Subcutaneous adipose tissue (tissue), 4 donors: Measurements from ENCODE around the gene TENT4A. TPM values are rescaled to one million over a fixed set of nuclear protein-coding genes. Genes with fewer than 3 reads are reported as not detected.

Experiments used
- CTCF ChIP-seq: fragments of 450-650 bp; IDR thresholded peaks from one replicate; pipeline ENCODE4 v1.5.1; 2016; ENCODE audit warnings: low read depth, mild to moderate bottlenecking, control low read depth, antibody characterized with exemption, moderate library complexity
- total RNA-seq, 4 donors: library from RNA; depleted of rRNA; stranded (reverse); fragments of >200 nt; gene quantifications; one replicate each; pipeline ENCODE4 v1.1.0, GENCODE V29; 2016

The TENT4A gene
- total RNA-seq, 4 donors from 2014 or later: 25.3 to 44.6 (median 29.4) TPM

GRCh38 chr5:6748142-6748541 lies 34.9 kb downstream of the TENT4A start:
- TF ChIP-seq CTCF: no peak

GRCh38 chr5:6749026-6749716 lies 35.9 kb downstream of the TENT4A start:
- TF ChIP-seq CTCF: no peak

DNA sequence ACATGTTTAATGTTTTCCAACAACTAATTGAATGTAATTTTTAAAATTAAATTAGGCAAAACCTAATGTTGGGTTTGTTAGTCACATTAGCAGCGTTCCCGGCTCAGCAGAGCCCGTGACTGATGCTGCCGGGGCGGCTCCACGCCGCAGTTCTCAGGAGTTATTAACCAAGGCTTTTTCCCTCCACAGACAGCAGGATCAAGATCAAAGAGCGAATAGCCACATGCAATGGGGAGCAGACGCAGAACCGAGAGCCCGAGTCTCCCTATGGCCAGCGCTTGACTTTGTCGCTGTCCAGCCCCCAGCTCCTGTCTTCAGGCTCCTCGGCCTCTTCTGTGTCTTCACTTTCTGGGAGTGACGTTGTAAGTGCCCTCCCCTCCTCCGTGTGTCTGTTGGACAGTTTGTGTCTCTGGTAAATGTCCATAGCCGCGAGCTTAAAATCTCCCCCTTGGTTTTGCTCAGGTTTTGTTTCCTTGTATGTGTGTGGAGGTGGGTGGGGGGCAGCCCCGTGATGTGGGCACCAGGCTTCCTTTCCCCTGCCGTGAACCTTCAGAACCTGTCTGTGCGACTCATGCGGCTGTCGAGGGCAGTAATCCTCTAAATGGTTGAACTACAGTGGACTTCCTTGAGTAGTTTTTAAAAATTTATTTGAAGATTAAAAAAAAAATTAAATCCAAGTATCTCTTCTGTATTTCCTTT lies 37.1 kb downstream of the TENT4A start:
- no peak for TF ChIP-seq CTCF

GRCh38 chr5:6750951-6751685 lies 37.9 kb downstream of the TENT4A start:
- no peak for TF ChIP-seq CTCF

GRCh38 chr5:6752236-6752635 lies 39.0 kb downstream of the TENT4A start:
- TF ChIP-seq CTCF: no peak

GRCh38 chr5:6752782-6753181 lies 39.5 kb downstream of the TENT4A start:
- TF ChIP-seq CTCF: no peak

DNA sequence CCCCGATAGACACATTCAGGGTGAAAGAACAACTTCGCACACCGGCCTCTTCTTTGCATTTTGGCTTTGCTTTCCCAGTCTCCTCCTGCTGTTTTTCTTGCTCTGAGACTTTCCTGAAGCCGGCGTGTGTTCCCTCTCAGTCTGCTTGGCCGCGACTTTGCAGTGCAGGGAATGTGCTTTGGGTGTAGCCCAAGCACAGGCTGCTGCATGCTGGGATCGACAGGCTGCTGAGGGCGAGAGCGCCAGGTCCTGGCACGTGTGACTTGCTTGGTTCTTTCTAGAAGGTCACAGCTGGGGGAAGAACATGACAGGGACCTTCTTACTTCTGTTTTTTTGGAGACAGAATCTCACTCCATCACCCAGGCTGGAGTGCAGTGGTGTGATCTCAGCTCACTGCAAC lies 40.6 kb downstream of the TENT4A start:
- no peak for TF ChIP-seq CTCF
